Stimulated activated CD4-positive, alpha-beta T cell treated with anti-CD3 and anti-CD28 coated beads, Interleukin-2, amount 100 ng/mL, for 48 hours (primary cell): ENCODE measurements around the gene ESD.
A peak's percentile ranks its signal among the peaks of the same experiment; 100 is the strongest.
"Not testable (repeated sequence)": the region's sequence is repeated elsewhere in the genome, so short reads cannot be mapped to it uniquely, and the experiment has no call there.

ENCODE experiments used
- DNase-seq, 2 donors: peaks; one replicate each; pipeline ENCODE4 v3.0.0-alpha.2; 2020

Gene ESD

DNA sequence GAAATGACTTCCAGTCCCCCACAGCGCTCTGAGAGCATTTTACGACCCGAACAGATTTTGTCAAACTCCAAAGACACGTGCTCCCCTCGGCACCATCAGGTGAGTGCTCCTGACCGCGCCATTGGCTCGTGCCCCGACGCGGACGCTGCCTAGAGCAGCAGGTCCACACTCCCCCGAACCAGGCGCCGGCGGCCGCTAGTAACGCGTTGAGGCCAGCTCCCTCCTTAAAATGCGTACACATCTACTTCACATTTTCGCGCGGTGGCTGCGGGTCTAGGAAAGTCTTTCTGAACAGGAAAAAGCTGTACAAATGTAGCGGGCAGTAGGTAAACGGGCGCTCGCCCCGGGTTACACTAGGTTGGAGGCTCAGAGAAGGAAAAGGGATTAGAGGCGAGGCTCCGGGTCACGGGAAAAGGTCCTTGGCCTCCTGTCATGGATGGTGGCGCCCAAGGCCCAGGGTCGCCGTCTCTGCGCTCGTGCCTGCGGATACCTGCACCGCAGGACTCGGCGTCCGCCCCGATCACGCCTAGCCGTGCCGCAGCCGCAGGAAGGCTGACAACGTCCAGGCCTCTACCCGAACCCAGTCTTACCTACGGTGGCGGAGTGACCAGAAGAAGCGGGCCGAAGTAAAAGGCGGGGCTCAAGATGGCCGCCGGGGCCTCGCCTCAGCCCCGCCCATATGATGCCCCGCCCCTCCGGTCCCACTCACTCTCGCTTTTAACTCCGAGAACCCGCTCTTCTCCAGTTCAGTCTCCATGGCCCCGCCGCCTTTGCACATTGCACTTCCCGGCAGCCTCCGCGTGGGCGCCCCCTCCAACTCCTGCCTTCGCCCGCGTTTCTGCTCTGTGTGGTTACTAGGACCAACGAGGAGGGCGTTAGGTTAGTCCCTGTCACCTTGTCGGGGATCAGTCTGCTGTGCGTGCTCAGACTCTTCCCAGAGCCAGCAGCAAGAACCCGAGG is at the start of gene ESD:
Gene ESD (minus strand): TSS at position 647 of the 960 bp plus-strand sequence. CDS start 5,748 bp downstream, outside the sequence.
- peak; percentile 93 to 95 for DNase-seq

DNA sequence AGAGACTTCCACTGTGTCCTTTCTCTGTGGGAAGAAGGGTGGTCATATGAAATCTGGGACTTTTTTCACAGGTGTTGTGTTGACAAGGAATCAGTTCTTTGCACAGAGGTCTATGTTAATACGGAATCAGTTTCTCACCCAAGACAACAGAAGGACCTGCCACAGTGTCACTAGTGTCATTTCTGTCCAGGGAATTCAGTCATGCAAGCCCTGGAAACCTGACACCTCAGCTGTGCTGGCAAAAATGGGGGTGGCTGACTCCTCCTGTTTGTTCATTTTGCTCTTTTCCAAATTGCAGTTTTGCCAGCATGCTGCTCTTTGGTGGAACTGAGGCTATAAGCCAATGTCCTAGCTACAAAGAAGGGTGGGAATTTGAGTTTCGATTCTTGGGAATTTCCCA is 49.8 kb upstream of the ESD start:
- DNase-seq: no peak

DNA sequence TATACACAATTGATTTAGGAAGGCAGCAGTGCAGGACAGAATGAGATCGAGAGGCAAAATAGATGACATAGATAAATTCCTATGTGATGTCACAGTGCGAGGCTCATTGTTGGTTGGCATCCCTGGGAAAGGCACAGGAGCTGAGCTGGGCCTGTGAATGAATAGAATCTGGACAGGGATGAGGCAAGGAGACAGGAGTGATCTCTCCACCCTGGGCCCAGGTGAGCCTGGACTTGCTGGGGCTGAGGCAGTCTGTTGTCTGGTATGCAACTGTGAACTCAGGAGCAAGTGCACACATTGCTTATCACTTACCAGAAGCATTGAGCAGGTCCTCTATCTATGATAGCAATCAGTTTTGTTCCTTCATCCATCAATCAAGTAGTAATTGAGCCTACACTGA is 48.2 kb upstream of the ESD start:
- DNase-seq: no peak

GRCh38 chr13:46844431-46844830 is 47.5 kb upstream of the ESD start:
- DNase-seq: no peak

DNA sequence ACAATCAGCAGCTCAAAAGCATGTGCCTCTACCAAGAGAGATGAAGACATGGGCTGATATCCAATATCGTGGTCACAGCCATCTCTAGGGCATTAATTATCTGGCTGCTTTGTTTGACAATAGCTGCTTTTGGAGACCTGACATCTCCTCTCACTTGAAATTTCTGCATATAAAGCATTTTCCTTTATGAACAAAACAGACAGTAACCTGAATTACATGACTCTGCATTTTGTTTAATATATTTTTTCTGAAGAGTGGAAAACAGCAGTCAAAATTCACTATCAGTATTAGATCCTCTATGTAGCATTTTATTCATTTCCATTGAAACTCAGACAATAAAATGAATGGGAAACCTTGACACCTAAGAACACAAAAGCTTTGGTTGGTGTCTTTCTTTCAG is 42.4 kb upstream of the ESD start:
- no peak for DNase-seq

- no peak for DNase-seq
Measured at GRCh38 chr13:46834657-46835056, 37.7 kb upstream of the ESD start.

- peak; percentile 26 to 44 for DNase-seq
Measured at GRCh38 chr13:46831588-46832194, 34.7 kb upstream of the ESD start.

- no peak for DNase-seq
Measured at GRCh38 chr13:46830405-46831005, 33.5 kb upstream of the ESD start.

DNA sequence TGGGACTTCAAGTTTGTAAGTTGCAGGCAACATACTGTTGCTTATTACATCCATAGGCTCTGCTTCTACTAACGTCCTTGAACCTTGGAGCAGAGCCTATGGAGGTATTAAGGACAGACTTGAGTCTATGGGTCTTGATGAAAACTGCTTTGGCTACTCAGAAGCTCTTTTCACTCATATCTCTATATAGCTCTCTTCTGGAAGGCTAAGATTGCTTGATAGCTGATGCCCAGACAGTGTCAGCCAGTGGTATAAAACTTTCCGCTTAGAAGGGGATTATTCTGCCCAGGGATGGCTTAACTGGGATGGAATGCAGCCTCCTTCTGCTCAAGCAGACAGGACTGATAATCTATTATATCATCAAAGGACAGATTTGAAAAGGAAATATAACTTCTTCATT is 25.6 kb upstream of the ESD start:
- no peak for DNase-seq

DNA sequence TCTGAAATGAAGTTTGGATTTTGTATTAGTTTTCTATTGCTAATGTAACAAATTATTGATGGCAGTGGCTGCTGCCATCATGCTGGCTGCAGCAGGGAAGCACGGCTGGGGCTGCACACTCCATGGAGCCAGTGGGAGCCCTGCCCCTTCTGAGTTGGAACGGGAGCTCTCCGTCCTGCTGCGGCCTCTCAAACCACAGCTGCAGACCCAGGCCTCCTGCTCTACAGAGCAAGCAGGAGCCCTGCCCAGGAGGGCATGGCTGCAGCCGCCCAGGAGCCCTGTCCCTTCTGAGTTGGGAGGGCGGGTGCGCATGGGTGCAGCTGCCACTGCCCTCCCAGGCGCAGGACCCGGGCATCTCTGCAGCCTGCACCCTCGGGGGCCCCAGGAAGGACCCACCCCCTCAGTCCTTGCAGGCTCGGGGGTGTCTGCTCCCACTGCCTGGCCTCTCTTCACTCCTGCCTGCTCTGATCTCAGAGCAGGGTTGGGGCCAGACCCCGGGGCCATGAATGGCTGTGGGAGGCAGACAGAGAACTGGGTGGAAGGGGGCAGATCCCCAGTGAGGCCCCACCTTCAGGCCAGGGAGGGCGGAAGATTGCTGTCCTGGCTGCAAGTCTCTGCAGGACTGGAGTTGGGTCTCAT is 21.0 kb upstream of the ESD start:
- DNase-seq: no peak

- DNase-seq: no peak
Measured at GRCh38 chr13:46817095-46817494, 20.1 kb upstream of the ESD start.

DNA sequence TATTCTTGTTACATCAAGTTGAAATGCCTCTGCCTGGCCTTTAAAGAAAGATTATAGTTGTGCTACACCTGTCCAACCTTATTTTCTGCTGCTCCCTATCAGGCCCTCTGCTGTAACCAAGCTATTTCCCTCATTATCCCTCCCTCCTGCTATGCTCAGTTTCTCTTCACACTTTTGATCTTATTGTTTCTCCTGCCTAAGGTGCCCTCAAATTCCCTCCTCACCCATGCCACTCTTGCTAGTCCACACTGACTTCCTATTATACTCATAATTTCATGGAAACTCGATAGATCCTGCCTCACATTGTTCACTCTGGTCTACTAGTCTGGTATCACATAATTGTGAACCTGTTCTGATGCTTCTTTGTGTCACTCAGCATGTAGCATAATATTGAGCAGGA is 19.4 kb upstream of the ESD start:
- no peak for DNase-seq

GRCh38 chr13:46812301-46812797 is 15.4 kb upstream of the ESD start:
- DNase-seq: no peak

DNA sequence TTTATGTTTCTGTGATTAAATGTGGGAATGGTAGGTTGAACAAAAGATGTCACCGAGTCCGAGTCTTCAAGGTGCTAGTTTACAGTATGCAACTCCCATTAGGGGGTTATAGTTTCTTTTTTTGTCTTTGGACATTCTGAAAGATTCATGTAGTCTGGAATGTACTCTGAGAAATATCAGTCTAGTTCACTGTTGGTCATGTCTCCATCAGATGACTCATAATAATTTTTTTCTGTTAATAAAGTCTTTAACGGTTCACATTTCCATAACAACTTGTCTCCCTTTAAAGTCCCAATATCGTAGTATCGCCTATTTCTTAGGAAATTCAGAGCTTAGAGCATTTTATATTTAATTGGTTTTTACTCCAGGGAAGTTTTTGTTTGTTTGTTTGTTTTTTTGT is 13.5 kb upstream of the ESD start:
- DNase-seq: no peak

GRCh38 chr13:46804921-46805320 is 8.0 kb upstream of the ESD start:
- DNase-seq: not testable (repeated sequence)

DNA sequence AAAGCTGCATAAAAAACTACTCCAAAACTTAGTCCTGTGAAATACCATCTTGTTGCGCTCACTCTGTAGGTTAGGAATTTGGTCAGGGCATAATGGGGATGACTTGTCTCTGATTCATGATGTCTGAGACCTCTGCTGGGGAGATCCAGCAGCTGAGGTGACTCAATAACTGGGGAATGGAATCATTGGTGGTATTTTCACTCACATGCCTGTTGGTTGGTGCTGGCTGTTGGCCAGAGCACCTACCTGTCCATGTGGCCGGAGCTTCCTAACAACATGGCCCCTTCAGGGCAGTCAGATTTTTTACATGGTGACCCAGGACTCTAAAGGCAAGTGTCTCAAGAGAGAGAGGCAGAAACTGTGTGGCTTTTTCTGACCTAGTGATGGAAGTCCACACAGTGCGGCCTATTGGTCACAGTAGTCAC is 7.4 kb upstream of the ESD start:
- no peak for DNase-seq

- DNase-seq: no peak
Measured at GRCh38 chr13:46803586-46803985, 6.6 kb upstream of the ESD start.

- no peak for DNase-seq
Measured at GRCh38 chr13:46801858-46802257, 4.9 kb upstream of the ESD start.

DNA sequence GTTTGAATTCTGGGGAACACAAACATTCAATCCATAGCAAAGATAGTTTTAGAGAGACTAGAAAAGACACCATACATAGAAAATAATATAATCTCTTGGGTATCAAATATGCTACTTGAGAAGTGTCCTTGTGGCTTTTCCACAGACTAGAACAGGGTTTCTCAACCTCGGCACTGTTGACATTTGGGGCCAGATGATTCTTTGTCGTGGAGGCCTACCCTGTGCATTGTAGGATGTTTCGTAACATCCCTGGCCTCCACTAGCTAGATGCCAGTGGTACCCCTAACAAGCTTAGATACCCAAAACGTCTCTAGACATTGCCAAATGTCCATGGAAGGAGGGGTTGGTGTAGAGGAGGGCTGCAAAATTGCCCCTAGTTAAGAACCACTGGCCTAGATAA is 2.2 kb upstream of the ESD start:
- no peak for DNase-seq

DNA sequence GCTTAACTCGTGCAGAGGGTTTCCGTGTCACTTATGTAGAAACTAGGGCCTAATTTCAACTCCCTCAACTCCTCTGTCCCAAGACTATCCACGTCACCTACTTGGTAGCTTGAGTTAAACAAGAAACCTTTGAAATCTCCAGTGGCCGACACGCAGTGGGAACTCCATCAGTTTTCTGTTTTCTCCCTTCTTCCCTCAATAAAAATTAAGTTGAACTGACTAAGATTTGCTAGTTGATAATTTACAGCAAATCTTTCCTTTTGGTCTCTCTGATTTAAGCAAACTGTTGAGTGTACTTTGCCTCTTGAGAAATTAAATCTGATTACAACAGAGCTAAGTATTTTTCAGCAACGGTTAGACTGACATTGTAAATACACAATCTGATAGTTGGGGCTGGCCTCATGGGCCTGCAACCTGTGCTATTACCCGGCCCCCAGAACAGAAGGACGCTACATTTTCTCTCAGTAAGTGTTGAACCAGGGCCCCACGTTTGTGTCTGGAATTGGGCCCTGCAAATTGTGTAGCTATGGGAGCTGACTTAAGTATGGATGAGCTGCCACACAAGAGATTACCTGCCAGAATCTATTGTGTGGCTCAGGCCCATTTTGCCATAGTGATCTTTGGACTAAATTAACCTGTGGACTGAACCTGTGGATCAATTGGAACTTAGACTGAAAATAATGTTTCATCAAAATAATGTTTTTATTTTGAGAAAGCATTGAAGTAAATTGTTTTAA is 708 bp upstream of the ESD start:
- DNase-seq: no peak

- DNase-seq: no peak
Measured at GRCh38 chr13:46796129-46796514, 839 bp downstream of the ESD start.

DNA sequence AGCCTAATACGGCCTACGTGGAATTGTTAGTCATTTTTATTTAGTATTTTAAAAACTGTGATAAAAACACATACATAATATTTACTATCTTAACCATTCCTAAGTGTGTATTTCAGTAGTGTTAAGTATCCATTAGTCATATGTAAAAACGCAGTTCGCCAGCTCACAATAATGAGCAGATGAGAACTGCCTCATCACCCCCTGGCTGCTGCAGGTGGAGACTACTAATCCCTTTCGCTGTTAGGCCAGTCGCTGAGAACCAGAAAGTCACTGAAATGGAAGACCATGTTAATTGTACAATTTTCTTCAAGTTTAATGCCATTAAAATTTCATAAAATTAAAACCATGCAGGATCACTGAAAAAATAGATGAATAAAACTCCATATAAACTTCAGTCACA is 1.6 kb downstream of the ESD start:
- DNase-seq: no peak

DNA sequence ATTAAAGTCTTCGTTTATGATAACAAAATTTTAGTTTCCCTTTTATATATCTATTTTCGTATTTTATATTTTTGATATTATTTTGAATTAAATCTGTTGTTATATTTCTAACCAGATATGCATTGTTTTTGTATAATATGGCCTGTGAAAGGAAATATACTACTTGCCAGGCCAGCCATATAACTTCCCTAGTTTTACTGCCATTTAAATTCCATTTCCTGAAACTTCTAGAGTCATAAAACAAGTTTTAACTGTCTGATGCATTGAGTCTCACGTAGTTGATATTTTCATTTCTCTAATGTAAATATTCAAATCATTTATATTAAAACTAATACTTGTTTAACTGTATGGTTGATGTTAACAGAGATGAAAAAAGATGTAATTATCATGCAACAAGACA is 13.5 kb downstream of the ESD start:
- no peak for DNase-seq
